H1 (cell line): ENCODE results near the gene MAN1C1. TPM values are rescaled to one million over a fixed set of nuclear protein-coding genes. Genes with fewer than 3 reads are reported as not detected.

Source experiments
- CTCF ChIA-PET: fragments of 300-600 bp; sonication (Branson Sonifier 250); formaldehyde crosslinking; loops from one replicate; lab custom pipeline; 2021; ENCODE audit not compliant: partially characterized antibody; lab: Charles Lee
- POLR2A ChIA-PET: fragments of 300-600 bp; sonication (Branson Sonifier 250); formaldehyde crosslinking; loops from one replicate; lab custom pipeline; 2021; ENCODE audit warnings: inconsistent platforms; ENCODE audit not compliant: partially characterized antibody; lab: Charles Lee
- DNase-seq, 2 experiments: peaks; one replicate each; pipeline versions ENCODE4 v3.0.0 to v3.0.0-alpha.2; 2010 to 2022; ENCODE audit warnings: low spot score in 2 of 2, low read depth in 1 of 2, mixed read lengths in 1 of 2
- FAIRE-seq: peaks from 2 replicates; lab custom pipeline; 2011; peaks lifted over from hg19 to GRCh38; lab: Jason Lieb, UNC
- H2AFZ ChIP-seq: 2 replicates; pipeline ENCODE4 v1.8.1; 2012; ENCODE audit warnings: low read length, inconsistent platforms
- H2AK5ac ChIP-seq: 2 replicates; pipeline ENCODE4 v1.6.1; 2013; ENCODE audit warnings: low read depth, low read length
- H2BK120ac ChIP-seq: replicated peaks from 2 replicates; pipeline ENCODE3; 2013; ENCODE audit warnings: low read depth, low read length, inconsistent platforms
- H2BK12ac ChIP-seq: 2 replicates; pipeline ENCODE4 v1.6.1; 2013; ENCODE audit warnings: low read depth, low read length
- H2BK15ac ChIP-seq: 2 replicates; pipeline ENCODE4 v1.6.1; 2013; ENCODE audit warnings: low read length
- H2BK20ac ChIP-seq: 2 replicates; pipeline ENCODE4 v1.6.1; 2013; ENCODE audit warnings: low read length
- H2BK5ac ChIP-seq: 2 replicates; pipeline ENCODE4 v1.6.1; 2013; ENCODE audit warnings: low read depth, low read length
- H3K14ac ChIP-seq: 2 replicates; pipeline ENCODE4 v1.6.1; 2013; ENCODE audit warnings: inconsistent platforms; ENCODE audit not compliant: insufficient read length
- H3K18ac ChIP-seq: 2 replicates; pipeline ENCODE4 v1.6.1; 2013; ENCODE audit warnings: low read length; ENCODE audit errors: extremely low read depth
- H3K23ac ChIP-seq: 2 replicates; pipeline ENCODE4 v1.6.1; 2013; ENCODE audit warnings: inconsistent platforms; ENCODE audit not compliant: insufficient read length
- H3K23me2 ChIP-seq: 2 replicates; pipeline ENCODE4 v1.6.1; 2013; ENCODE audit warnings: low read depth, low read length
- H3K27ac ChIP-seq: 2 replicates; pipeline ENCODE4 v1.6.1; 2011; ENCODE audit warnings: low read depth, low read length, inconsistent platforms
- H3K27me3 ChIP-seq, 4 experiments: replicated peaks in 1 of 4; 1 replicate in 1 of 4; 2 replicates in 3 of 4; pipeline versions ENCODE4 v1.6.1 to v1.8.1; 2011 to 2013; ENCODE audit warnings: low read length in 3 of 4, mild to moderate bottlenecking in 3 of 4, inconsistent platforms in 2 of 4, mixed read lengths in 2 of 4, moderate library complexity in 1 of 4; ENCODE audit not compliant: control insufficient read depth in 3 of 4, insufficient read depth in 3 of 4; ENCODE audit errors: extremely low read depth in 1 of 4
- H3K36me3 ChIP-seq, 4 experiments: 2 replicates each; pipeline versions ENCODE4 v1.6.1 to v1.8.1; 2011 to 2013; ENCODE audit warnings: mild to moderate bottlenecking in 4 of 4, low read length in 3 of 4, moderate library complexity in 2 of 4, control low read depth in 1 of 4, inconsistent platforms in 1 of 4; ENCODE audit not compliant: insufficient read depth in 4 of 4, control insufficient read depth in 2 of 4
- H3K4ac ChIP-seq: replicated peaks from 2 replicates; pipeline ENCODE3; 2013; ENCODE audit warnings: low read length, low read depth, mixed read lengths, inconsistent platforms; ENCODE audit not compliant: insufficient read length
- H3K4me1 ChIP-seq, 4 experiments: replicated peaks in 1 of 4; 1 replicate in 1 of 4; 2 replicates in 3 of 4; pipeline versions ENCODE4 v1.6.1 to v1.8.1; 2011 to 2013; ENCODE audit warnings: low read length in 3 of 4, inconsistent platforms in 2 of 4, mixed read lengths in 1 of 4; ENCODE audit not compliant: insufficient read depth in 4 of 4, control insufficient read depth in 3 of 4
- H3K4me2 ChIP-seq, 2 experiments: 2 replicates each; pipeline versions ENCODE4 v1.6.1 to v1.8.1; 2011 to 2013; ENCODE audit warnings: low read depth in 2 of 2, low read length in 2 of 2, control low read depth in 1 of 2, inconsistent platforms in 1 of 2, mild to moderate bottlenecking in 1 of 2; ENCODE audit not compliant: insufficient read depth in 1 of 2
- H3K4me3 ChIP-seq, 4 experiments: fragments of 200-600, 300-600 bp in 1 of 4; sonication (generic), shearing (Covaris generic), sonication (Bioruptor Twin) in 1 of 4; 2 replicates each; pipeline versions ENCODE4 v1.5.1 to v1.8.1; 2011 to 2016; ENCODE audit warnings: low read length in 4 of 4, low read depth in 3 of 4, control low read depth in 2 of 4, inconsistent platforms in 2 of 4, mild to moderate bottlenecking in 2 of 4, mixed read lengths in 1 of 4, moderate library complexity in 1 of 4; ENCODE audit not compliant: insufficient read depth in 2 of 4; ENCODE audit errors: extremely low read depth in 1 of 4
- H3K56ac ChIP-seq: replicated peaks from 2 replicates; pipeline ENCODE3; 2013; ENCODE audit warnings: low read depth, mild to moderate bottlenecking, mixed read lengths, low read length, inconsistent platforms; ENCODE audit not compliant: insufficient read length
- H3K79me1 ChIP-seq: 2 replicates; pipeline ENCODE4 v1.6.1; 2013; ENCODE audit warnings: low read depth, low read length, control low read depth
- H3K79me2 ChIP-seq, 2 experiments: 2 replicates each; pipeline versions ENCODE4 v1.6.1 to v1.8.1; 2012 to 2013; ENCODE audit warnings: low read length in 2 of 2, mild to moderate bottlenecking in 2 of 2, inconsistent platforms in 1 of 2; ENCODE audit not compliant: insufficient read depth in 2 of 2, control insufficient read depth in 1 of 2
- H3K9ac ChIP-seq, 4 experiments: replicated peaks in 1 of 4; 1 replicate in 1 of 4; 2 replicates in 3 of 4; pipeline versions ENCODE4 v1.6.1 to v1.8.1; 2011 to 2013; ENCODE audit warnings: low read depth in 3 of 4, low read length in 3 of 4, control low read depth in 2 of 4, mild to moderate bottlenecking in 2 of 4, moderate library complexity in 2 of 4, inconsistent platforms in 1 of 4; ENCODE audit errors: extremely low read depth in 1 of 4
- H3K9me3 ChIP-seq, 2 experiments: 2 replicates each; pipeline versions ENCODE4 v1.6.1 to v1.8.1; 2012 to 2013; ENCODE audit warnings: mild to moderate bottlenecking in 2 of 2, moderate library complexity in 2 of 2, control low read depth in 1 of 2, inconsistent platforms in 1 of 2, low read depth in 1 of 2, low read length in 1 of 2, mixed read lengths in 1 of 2; ENCODE audit not compliant: insufficient read depth in 2 of 2
- H4K20me1 ChIP-seq, 2 experiments: replicated peaks in 1 of 2; 2 replicates each; pipeline versions ENCODE3 to v1.8.1; 2011 to 2013; ENCODE audit warnings: inconsistent platforms in 2 of 2, low read length in 2 of 2, mild to moderate bottlenecking in 1 of 2; ENCODE audit not compliant: insufficient read depth in 2 of 2, control insufficient read depth in 1 of 2
- H4K5ac ChIP-seq: 2 replicates; pipeline ENCODE4 v1.6.1; 2013; ENCODE audit warnings: low read length, low read depth, mixed read lengths, inconsistent platforms; ENCODE audit not compliant: insufficient read length
- H4K8ac ChIP-seq: 2 replicates; pipeline ENCODE4 v1.8.0; 2013; ENCODE audit warnings: mild to moderate bottlenecking, moderate library complexity, low read length, inconsistent platforms; ENCODE audit not compliant: insufficient read depth; ENCODE audit errors: extremely low read depth
- H4K91ac ChIP-seq: replicated peaks from 2 replicates; pipeline ENCODE3; 2013; ENCODE audit warnings: low read length, mixed read lengths, inconsistent platforms; ENCODE audit not compliant: insufficient read length
- KDM1A ChIP-seq: fragments of 200-600, 300-600 bp; sonication (generic); IDR thresholded peaks from 2 replicates; pipeline ENCODE4 v1.7.1; 2016; ENCODE audit warnings: mild to moderate bottlenecking, low read length, borderline replicate concordance
- RAD21 ChIP-seq, 2 experiments: IDR thresholded peaks in 1 of 2; conservative IDR thresholded peaks in 1 of 2; 2 replicates each; pipeline ENCODE4 v1.6.1; 2011; ENCODE audit warnings: low read depth in 2 of 2, low read length in 2 of 2, improper control_type of control experiment in 1 of 2, inconsistent platforms in 1 of 2, mild to moderate bottlenecking in 1 of 2, moderate library complexity in 1 of 2
- SIN3A ChIP-seq, 2 experiments: IDR thresholded peaks in 1 of 2; conservative IDR thresholded peaks in 1 of 2; 2 replicates each; pipeline ENCODE4 v1.6.1; 2011 to 2012; ENCODE audit warnings: low read length in 2 of 2, improper control_type of control experiment in 1 of 2, low read depth in 1 of 2, mild to moderate bottlenecking in 1 of 2
- SRF ChIP-seq: IDR thresholded peaks from 2 replicates; pipeline ENCODE4 v1.6.1; 2011; ENCODE audit warnings: mild to moderate bottlenecking, low read depth, low read length, moderate library complexity
- WGBS, 2 experiments: shearing (Covaris generic) in 1 of 2; methylation state at CpG; one replicate each; pipeline versions ENCODE4 v1.1.6 to v1.1.7; 2013 to 2015; ENCODE audit warnings: low lambda C conversion rate in 2 of 2, mixed read lengths in 2 of 2, inconsistent platforms in 1 of 2, low coverage in 1 of 2, missing lambda C conversion rate in 1 of 2; ENCODE audit not compliant: insufficient replicate concordance in 2 of 2, insufficient coverage in 1 of 2, insufficient read length in 1 of 2; ENCODE audit errors: extremely low coverage in 1 of 2, missing lambda C conversion rate in 1 of 2; 5-methylcytosine and 5-hydroxymethylcytosine counted together
- polyA plus RNA-seq, 7 experiments: library from polyadenylated mRNA; depleted of rRNA in 3 of 7; stranded (reverse) in 5 of 7; unstranded in 2 of 7; fragments of >200 nt in 5 of 7; fragments of 200-250 nt in 2 of 7; gene quantifications; 1 replicate in 5 of 7; 2 replicates in 1 of 7; 4 replicates in 1 of 7; pipeline versions ENCODE4 v1.2.1 to v1.2.3, GENCODE V29; 2011 to 2013; ENCODE audit warnings: missing spikeins in 2 of 7, mixed read lengths in 2 of 7
- total RNA-seq: library from RNA; stranded (reverse); fragmentation: NEBNext Ultra II Directional; extraction: Animal tissue kit (Norgen Biotek cat#: 25700); gene quantifications from 2 replicates; pipeline ENCODE4 v1.2.1, GENCODE V29; 2021
- TF ChIP-seq, protein P1 (sequence below): IDR thresholded peaks from 2 replicates; pipeline ENCODE4 v1.6.1; 2012; ENCODE audit warnings: inconsistent platforms
- TF ChIP-seq, protein P2 (sequence below): IDR thresholded peaks from 2 replicates; pipeline ENCODE4 v1.6.1; 2011; ENCODE audit warnings: low read length, improper control_type of control experiment

The MAN1C1 gene
- total and polyA plus RNA-seq, 2 of the 8 experiments (the other 6 are each of a cell fraction or from before 2014, with no cell fraction given) = 7.8 to 15.2 TPM

- no peak overlapping the region for H3K4me3 ChIP-seq
- H2AFZ ChIP-seq = no peak overlapping the region
- no peak overlapping the region for H4K5ac ChIP-seq
- H2BK120ac ChIP-seq = no peak overlapping the region
- H3K56ac ChIP-seq = no peak overlapping the region
- no peaks in the 10 kb centered on the region for H4K20me1 ChIP-seq
- peak in 1 of 2 experiments; percentile 87 for DNase-seq
- no peak overlapping the region for H2AK5ac ChIP-seq
- H4K91ac ChIP-seq = no peak overlapping the region
- H3K9ac ChIP-seq = no peak overlapping the region
- H3K23me2 ChIP-seq = no peaks in the 10 kb centered on the region
- H3K79me2 ChIP-seq = no peaks in the 10 kb centered on the region
- ChIA-PET POLR2A (interaction anchor here (0.9 to 1.0 kb wide), 2 partner anchors 10 to 191 kb away, joined by 3 read pairs; no protein-coding TSS in a partner anchor), CTCF (interaction anchor here (0.8 to 5.9 kb wide), 32 partner anchors 10 to 210 kb away, joined by 3 to 34 read pairs (median 4); partner anchors contain the start of gene SELENON)
- no peak overlapping the region for H3K18ac ChIP-seq
- H3K23ac ChIP-seq = no peak overlapping the region
- WGBS, 2 experiments = 24% methylated on average over 15 of the region's 15 CpGs; no CpG with 5 or more reads in 1 of the 2 experiments
- no peak overlapping the region for H3K4ac ChIP-seq
- no peaks in the 10 kb centered on the region for H3K4me1 ChIP-seq
- no peak overlapping the region for H2BK12ac ChIP-seq
- H4K8ac ChIP-seq = no peak overlapping the region
- H3K9me3 ChIP-seq = no peaks in the 10 kb centered on the region; a peak in 1 of 4 replicates
- 0 out of 4 replicates have a peak overlapping the region, but pooled peaks of 1 of the 2 experiments have one; percentile 36 for H3K4me2 ChIP-seq
- FAIRE-seq = peak; percentile 52
- H2BK15ac ChIP-seq = no peak overlapping the region
- no peaks in the 10 kb centered on the region; a peak in 2 of 7 replicates for H3K27me3 ChIP-seq
- H2BK5ac ChIP-seq = no peak overlapping the region
- no peaks in the 10 kb centered on the region for H3K79me1 ChIP-seq
- H3K14ac ChIP-seq = no peak overlapping the region
- H3K36me3 ChIP-seq = no peaks in the 10 kb centered on the region
- no peak overlapping the region for H3K27ac ChIP-seq
- no peak overlapping the region for H2BK20ac ChIP-seq
- TF ChIP-seq RAD21 (IDR thresholded peaks at IDR 0.05 in 1 of 2, conservative IDR thresholded peaks at IDR 0.05 in 1 of 2; ENCODE audit: low read depth in 2 of 2, low read length in 2 of 2) (peak; percentile 72 to 81), SIN3A (conservative IDR thresholded peaks at IDR 0.05 in 1 of 2, IDR thresholded peaks at IDR 0.05 in 1 of 2; ENCODE audit: low read depth in 1 of 2, low read length in 2 of 2) (peak in 1 of 2 experiments; percentile 40; a peak in 1 of 4 replicates), SRF (no peak), KDM1A (no peak)
- TF ChIP-seq, protein P1, sequence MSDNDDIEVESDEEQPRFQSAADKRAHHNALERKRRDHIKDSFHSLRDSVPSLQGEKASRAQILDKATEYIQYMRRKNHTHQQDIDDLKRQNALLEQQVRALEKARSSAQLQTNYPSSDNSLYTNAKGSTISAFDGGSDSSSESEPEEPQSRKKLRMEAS = no peak
- TF ChIP-seq, protein P2, sequence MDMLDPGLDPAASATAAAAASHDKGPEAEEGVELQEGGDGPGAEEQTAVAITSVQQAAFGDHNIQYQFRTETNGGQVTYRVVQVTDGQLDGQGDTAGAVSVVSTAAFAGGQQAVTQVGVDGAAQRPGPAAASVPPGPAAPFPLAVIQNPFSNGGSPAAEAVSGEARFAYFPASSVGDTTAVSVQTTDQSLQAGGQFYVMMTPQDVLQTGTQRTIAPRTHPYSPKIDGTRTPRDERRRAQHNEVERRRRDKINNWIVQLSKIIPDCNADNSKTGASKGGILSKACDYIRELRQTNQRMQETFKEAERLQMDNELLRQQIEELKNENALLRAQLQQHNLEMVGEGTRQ = peak; percentile 73; the same call in 1 of the 2 replicates
Observed at GRCh38 chr1:25608488-25609178, 8.0 kb upstream of the MAN1C1 start.
